NCI-H2107 (cell line): Measurements from ENCODE around the gene DIPK2A.

Source experiments
- DNase-seq: peaks from one replicate; lab custom pipeline; 2025; lab: John Stamatoyannopoulos, UW

DIPK2A gene

DNA sequence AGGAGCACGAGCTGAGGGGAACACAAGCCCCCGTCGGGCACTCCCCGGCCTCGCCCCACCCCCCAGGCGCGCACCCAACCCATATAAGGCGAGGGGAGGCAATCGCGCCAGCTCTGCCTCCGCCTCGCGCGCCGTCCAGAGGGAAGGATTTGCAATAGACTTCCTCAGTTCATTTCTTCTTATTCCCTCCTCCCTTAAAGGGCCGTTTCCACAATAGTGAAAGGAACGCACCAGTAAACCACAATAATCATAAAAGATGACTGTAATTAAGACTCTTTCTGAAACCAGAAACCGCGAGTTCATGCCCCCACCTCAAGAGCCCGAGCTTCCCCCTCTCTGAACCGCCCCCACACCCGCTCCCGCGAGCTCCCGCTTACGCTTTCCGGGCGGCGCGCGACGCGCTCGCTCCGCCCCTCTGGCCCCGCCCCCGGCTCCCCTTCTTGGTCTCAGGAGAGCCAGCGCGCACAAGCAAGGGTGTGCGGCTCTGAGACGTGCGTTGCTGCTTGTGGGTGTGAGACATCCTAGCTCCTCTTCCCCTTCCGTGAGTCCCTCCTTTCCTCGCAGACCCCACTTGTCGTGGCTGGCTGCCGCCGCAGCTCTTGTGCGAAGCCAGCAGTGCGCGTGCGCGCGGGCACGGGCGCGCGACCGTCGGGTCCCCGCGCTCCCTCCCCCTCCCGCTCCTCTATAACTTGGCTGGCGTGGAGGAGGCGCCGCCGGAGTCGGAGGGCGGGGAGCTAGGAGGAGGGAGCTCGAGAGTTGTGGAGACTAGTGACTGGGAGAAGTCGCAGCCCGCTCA, at the start of gene DIPK2A:
Gene DIPK2A (plus strand): TSS at position 465 of the 796 bp plus-strand sequence. CDS start 510 bp downstream, outside the sequence.
- DNase-seq, result peak; percentile 83

GRCh38 chr3:143924522-143925285, 46.9 kb upstream of the DIPK2A start:
- DNase-seq, result no peak

- no peak for DNase-seq
Observed at GRCh38 chr3:143928056-143928455, 43.6 kb upstream of the DIPK2A start.

DNA sequence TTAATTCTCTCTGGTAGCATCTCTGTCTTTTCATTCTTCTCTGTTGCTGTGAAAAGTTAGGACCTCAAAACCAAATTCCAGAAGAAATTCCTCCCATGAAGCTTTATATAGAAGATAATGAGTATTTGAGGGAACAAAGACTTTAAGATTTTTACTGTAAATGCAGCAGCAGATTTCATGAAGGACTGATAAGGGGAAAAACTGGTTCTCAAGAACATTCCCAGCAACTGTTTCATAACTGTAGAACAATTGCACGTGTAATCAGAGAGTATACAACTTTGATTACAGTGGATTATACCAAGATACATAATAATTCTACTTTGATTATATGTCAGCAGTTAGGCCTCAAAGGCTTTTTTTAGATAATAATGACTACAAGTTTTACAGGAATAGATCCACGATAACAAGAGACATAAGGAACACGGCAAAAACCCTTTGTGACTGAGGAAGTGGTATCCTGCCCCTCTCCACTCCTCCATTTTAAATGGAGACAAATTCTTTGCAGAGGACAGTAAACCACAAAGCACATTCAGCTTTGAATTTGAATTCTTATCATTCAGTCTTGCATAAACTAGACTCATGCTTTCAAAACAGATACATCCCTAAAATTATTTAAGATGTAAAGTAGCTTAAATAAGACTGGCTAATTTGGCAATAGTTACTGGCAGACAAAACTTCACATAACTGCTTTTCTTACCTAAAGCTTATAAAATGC, 42.9 kb upstream of the DIPK2A start:
- no peak for DNase-seq

DNA sequence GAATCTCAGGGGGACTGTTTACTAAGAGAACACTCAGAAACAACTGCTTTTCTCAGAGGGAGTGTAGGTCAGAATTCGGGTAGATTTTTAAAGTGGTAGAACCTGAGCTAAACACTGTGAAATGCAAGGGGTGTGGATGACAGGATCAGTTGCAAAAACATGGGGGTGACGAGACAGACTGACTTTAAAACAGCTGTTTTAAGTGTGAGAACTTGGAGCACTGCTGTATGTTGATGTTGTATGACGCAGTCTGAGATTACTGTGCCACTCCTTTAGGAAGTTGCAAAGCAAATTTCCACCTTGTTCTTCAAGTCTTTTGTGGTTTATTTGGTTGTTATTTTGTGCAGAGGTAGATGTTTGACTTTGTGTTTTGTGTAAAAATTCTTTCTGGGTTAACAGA, 36.8 kb upstream of the DIPK2A start:
- DNase-seq, result no peak

- no peak for DNase-seq
Observed at GRCh38 chr3:143935678-143936077, 35.9 kb upstream of the DIPK2A start.

DNA sequence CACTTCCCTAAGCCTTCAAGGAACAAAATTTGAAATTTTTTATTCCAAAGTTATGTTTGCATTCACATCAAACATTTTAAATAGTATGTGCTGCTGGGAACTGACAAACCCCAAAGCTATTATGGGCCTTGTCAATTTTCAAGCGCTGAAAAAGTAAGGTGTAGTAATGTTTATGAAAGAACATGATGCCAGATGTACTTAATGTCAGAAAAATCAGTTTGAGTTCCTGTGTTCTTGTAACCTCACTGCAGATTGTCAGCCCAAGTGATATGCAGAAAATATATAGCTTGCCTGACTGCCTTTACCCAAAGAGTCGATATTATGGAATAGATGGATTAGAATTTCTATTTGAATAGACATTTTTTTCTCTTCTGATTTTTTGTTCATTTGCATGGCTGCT, 20.8 kb upstream of the DIPK2A start:
- no peak for DNase-seq

DNA sequence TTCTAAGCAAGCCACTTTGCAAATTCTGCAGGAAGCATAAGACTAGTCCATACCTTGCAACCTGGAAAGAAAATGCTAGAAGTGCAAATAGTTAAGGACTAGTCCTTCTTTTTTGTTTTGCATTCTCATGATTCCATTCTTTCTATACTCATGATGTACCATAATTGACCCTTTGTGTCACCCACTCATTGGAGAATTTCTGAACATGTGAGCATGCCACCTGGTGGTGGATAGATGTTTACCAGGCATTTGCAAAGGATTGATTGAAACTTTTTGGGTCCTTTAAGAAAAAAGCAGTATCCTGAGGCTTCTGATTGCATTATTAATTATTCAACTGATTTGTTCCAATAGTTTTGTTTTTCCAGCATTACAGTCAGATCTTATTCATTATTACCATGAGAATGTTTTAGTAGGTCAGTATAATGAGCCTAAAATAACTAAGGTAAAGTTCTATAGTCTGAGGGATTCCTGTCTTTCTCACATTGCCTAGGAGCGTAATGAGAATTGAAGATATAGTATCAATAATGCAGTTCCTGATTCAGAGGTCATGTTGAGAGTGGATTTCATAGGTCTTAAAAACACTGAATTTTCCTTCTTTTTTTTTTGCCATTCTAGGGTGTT, 20.2 kb upstream of the DIPK2A start:
- DNase-seq, result no peak

DNA sequence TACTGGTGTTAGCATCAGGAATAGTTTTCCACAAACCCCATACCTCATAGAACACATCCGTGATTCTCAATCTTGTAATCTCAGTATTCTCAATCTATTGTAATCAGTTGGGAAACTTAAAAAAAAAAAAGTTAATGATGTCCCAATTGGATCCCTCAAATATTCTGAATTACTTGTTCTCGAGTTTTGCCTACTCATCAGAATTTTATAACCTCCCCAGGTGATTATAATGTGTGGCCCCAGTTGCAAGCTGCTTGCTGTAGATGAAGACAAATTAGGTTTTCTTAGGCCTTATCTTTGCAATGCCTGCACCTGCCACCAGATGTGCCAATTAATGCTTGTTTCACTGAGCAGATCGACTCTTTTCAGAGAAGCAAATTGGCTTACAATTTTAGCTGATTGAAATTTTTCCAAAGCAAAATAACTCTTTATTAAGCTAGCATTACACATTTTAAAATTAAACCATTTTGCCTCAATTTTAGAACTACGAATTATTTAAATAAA, 19.0 kb upstream of the DIPK2A start:
- DNase-seq, result no peak

GRCh38 chr3:143955113-143955512, 16.5 kb upstream of the DIPK2A start:
- no peak for DNase-seq

- DNase-seq, result no peak
Observed at GRCh38 chr3:143956838-143957237, 14.8 kb upstream of the DIPK2A start.

DNA sequence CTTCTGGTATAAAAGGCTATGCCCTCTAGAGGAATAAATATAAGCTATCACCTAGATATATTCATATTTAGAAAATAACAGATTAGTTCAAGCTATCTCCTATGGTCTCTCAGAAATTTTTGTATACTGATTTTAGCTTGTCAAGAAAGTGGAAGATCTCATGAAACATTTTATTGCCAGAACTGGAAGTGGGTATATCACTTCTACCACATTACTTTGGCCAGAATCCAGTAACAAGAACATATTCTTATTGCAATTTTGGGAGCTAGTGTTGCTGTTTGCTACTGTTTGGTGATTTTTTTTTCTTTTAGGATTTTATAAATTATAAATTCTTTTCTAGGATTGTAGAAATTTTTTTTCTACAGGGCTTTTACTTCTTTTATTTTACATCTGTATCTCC, 14.2 kb upstream of the DIPK2A start:
- no peak for DNase-seq

DNA sequence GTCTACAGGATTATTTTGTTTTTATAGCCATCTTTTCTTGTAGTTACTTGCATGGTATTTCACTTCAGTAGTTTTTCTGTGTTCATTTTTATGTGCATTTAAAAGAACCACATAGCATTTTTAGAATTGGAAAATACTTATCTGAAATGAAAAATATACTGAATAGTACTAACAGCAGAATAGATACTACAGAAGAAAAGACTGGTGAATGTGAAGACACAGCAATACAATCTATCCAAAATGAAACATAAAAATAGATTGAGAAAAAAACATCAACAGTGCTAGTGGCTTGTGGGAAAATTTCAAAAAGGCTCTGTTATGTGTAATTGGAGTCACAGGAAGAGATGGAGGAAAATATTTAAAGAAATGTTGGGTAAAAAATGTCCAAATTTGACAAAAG, 12.7 kb upstream of the DIPK2A start:
- DNase-seq, result no peak

DNA sequence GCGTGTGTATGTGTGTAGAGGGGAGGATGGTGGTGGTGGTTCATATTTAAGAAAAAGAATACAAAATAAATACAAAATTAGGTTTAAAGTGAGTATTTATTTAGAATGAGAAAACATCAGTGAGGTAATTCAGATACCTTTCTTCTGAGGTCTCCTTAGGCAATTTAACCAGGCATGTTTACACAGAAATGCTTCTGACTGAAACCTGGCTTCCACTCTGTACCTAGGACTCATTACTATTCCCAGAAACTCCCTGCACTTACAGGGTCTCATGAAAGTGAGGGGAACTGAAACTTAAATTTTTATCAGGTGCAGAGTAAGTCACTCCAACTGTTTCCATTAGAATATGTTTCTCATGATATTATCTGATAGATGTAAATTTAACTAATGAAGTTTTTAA, 10.3 kb upstream of the DIPK2A start:
- DNase-seq, result no peak

- DNase-seq, result no peak
Observed at GRCh38 chr3:143963946-143964345, 7.7 kb upstream of the DIPK2A start.

- DNase-seq, result peak; percentile 32
Observed at GRCh38 chr3:143970773-143971358, 757 bp upstream of the DIPK2A start.

DNA sequence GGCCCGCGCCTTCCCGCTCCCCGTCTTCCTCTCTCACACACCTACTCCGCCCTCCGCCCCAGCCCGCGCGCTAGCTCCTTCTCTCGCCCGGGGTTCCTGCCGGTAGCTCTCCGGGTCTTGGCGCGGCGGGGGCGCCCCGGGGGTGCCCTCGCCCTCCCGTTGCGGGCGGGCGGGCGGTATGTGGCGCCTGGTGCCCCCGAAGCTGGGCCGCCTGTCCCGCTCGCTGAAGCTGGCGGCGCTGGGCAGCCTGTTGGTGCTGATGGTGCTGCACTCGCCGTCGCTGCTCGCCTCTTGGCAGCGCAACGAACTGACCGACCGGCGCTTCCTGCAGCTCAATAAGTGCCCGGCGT, 507 bp downstream of the DIPK2A start:
- no peak for DNase-seq

GRCh38 chr3:143972505-143973258, 1.1 kb downstream of the DIPK2A start:
- peak; percentile 25 for DNase-seq

DNA sequence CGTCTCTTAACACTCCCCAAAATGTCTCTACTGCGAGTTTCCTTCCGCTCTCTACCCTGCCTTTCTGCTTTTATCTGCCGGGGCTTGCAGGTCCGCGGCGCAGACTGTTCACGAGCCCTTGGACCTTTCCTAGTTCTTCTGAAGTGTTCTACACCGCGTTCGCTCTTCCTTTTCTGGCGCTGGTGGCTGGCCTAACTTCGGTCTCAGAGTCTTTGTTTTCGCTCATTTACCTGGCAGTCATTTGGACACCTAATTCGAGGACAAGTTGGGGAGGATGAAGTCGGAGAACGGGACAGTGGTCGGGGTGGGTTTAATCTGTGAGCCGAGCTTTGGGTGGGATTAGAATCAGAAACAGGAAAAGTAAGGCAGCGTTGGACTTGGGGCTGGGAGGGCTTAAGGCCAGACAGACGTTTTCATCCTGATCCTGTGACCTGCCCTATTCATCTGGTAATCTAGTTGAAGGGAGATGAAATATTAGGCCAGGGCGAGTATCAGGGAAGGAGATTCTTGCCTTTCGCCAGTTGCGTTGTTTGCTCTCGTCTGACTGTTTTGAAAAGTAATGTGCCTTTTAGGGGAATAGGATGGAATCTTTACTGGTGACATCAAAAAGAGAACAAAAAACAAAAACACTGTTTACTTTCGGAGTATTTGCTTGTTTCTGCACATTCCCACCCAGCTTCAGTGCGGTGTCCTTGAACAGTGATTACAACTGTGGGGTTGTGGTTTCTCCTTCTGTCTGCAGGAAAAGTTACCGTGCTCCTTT, 1.8 kb downstream of the DIPK2A start:
- peak; percentile 52 for DNase-seq
